Bronchial epithelial cell (primary cell): ENCODE results near the gene BLTP2. TPM values are rescaled to one million over a fixed set of nuclear protein-coding genes. Genes with fewer than 3 reads are reported as not detected.
A peak's percentile ranks its signal among the peaks of the same experiment; 100 is the strongest.
"Not testable (repeated sequence)": the region's sequence is repeated elsewhere in the genome, so short reads cannot be mapped to it uniquely, and the experiment has no call there.

Source experiments
- DNase-seq: peaks from one replicate; pipeline ENCODE4 v3.0.0-alpha.2; 2010; ENCODE audit warnings: low read depth
- FAIRE-seq: peaks from 2 replicates; lab custom pipeline; 2011; peaks lifted over from hg19 to GRCh38; lab: Jason Lieb, UNC
- H3K27me3 ChIP-seq: 2 replicates; pipeline ENCODE4 v1.5.1; 2011; ENCODE audit warnings: low read length; ENCODE audit not compliant: control insufficient read depth, insufficient read depth
- H3K36me3 ChIP-seq: 2 replicates; pipeline ENCODE4 v1.5.1; 2011; ENCODE audit warnings: low read length; ENCODE audit not compliant: control insufficient read depth, insufficient read depth
- H3K4me3 ChIP-seq: 2 replicates; pipeline ENCODE4 v1.5.1; 2011; ENCODE audit warnings: mild to moderate bottlenecking, low read depth, low read length, control low read depth
- CTCF ChIP-seq: IDR thresholded peaks from 2 replicates; pipeline ENCODE4 v1.5.1; 2011; ENCODE audit warnings: mild to moderate bottlenecking, moderate library complexity, low read length, control low read depth, inconsistent platforms; ENCODE audit not compliant: insufficient read depth, severe bottlenecking
- total RNA-seq: library from RNA; depleted of rRNA; stranded (reverse); fragments of >200 nt; gene quantifications from 2 replicates; pipeline ENCODE4 v1.2.1, GENCODE V29; 2014

The BLTP2 gene
- total RNA-seq, 1 donor from 2014 or later, result 168 TPM

GRCh38 chr17:28667870-28668269 is 22.9 kb upstream of the BLTP2 start:
- Histone ChIP-seq H3K36me3 (peaks cover 10% of the 10 kb centered on the region), H3K4me3 (no peak overlapping the region), H3K27me3 (no peaks in the 10 kb centered on the region)
- DNase-seq (no peak), FAIRE-seq (no peak)
- no peak for TF ChIP-seq CTCF

- Histone ChIP-seq H3K36me3 (peaks cover 7% of the 10 kb centered on the region), H3K27me3 (no peaks in the 10 kb centered on the region), H3K4me3 (no peak overlapping the region)
- TF ChIP-seq CTCF, result no peak
- FAIRE-seq, result no peak
- no peak for DNase-seq
These were observed 21.0 kb upstream of the BLTP2 start for GRCh38 chr17:28665994-28666393.

- Histone ChIP-seq H3K4me3 (no peak overlapping the region), H3K27me3 (no peaks in the 10 kb centered on the region), H3K36me3 (peaks cover 5% of the 10 kb centered on the region)
- no peak for DNase-seq
- FAIRE-seq, result no peak
- TF ChIP-seq CTCF, result no peak
These were observed 18.8 kb upstream of the BLTP2 start for GRCh38 chr17:28663723-28664122.

GRCh38 chr17:28662527-28662829 is 17.5 kb upstream of the BLTP2 start:
- FAIRE-seq (no peak), DNase-seq (no peak)
- TF ChIP-seq CTCF, result no peak
- peaks cover under 1% of the 10 kb centered on the region for H3K36me3 ChIP-seq
- H3K4me3 ChIP-seq, result peak overlapping the region; percentile 84
- no peaks in the 10 kb centered on the region for H3K27me3 ChIP-seq

- peaks cover 1% of the 10 kb centered on the region for H3K36me3 ChIP-seq
- no peak for FAIRE-seq
- peak; percentile 67 for DNase-seq
These were observed 16.9 kb upstream of the BLTP2 start, which contains the start of the genes SDF2 and SUPT6H for GRCh38 chr17:28661635-28662526. TSS of gene SDF2 (minus strand) at chr17:28661906. CDS start at chr17:28661876, 30 bp downstream. TSS of gene SUPT6H (plus strand) at chr17:28662205. CDS start at chr17:28673402, 11,197 bp downstream.

GRCh38 chr17:28659497-28659881 is 14.5 kb upstream of the BLTP2 start:
- not testable (repeated sequence) for FAIRE-seq, H3K36me3 ChIP-seq, DNase-seq, H3K4me3 ChIP-seq, H3K27me3 ChIP-seq

More at GRCh38 chr17:28661635-28662526, 16.9 kb upstream of the BLTP2 start, which contains the start of the genes SDF2 and SUPT6H:
- Histone ChIP-seq H3K4me3 (peak within 1 kb of the TSS; percentile 84), H3K27me3 (no peaks in the 10 kb centered on the region)
- TF ChIP-seq CTCF, result no peak

- not testable (repeated sequence) for DNase-seq, H3K4me3 ChIP-seq, FAIRE-seq, H3K27me3 ChIP-seq, H3K36me3 ChIP-seq
These were observed 14.0 kb upstream of the BLTP2 start for GRCh38 chr17:28658766-28659496.

GRCh38 chr17:28658342-28658741 is 13.4 kb upstream of the BLTP2 start:
- not testable (repeated sequence) for H3K36me3 ChIP-seq, FAIRE-seq, DNase-seq, H3K27me3 ChIP-seq, H3K4me3 ChIP-seq
